ENCODE results near the gene FUT2.

Gene FUT2

GRCh38 chr19:48752496-48753365 is 57.0 kb downstream of the FUT2 start, which contains the start of gene FUT1:
FUT1 (minus strand) TSS chr19:48752641; CDS start chr19:48751281, 1,360 bp downstream.
- DNase-seq = no peak

GRCh38 chr19:48755084-48755641 is 59.4 kb downstream of the FUT2 start, which contains the start of gene FGF21:
FGF21 (plus strand) TSS chr19:48755524; CDS start chr19:48756237, 713 bp downstream.
- no peak for DNase-seq
